Measurements from ENCODE around the gene CBLN3. TPM values are rescaled to one million over a fixed set of nuclear protein-coding genes. Genes with fewer than 3 reads are reported as not detected.

The CBLN3 gene
- total RNA-seq, 2 experiments from 2014 or later: 1.1 to 1.3 TPM

Other genes starting within 250 kb of the CBLN3 start
- 10 to 100 TPM; 56.3 to 60.1 TPM for gene IPO4, start 240.9 kb downstream of the CBLN3 start, total RNA-seq
- 10 to 100 TPM; 29.3 to 32.8 TPM for gene TM9SF1, start 234.2 kb downstream of the CBLN3 start, total RNA-seq
- gene TSSK4, start 224.0 kb downstream of the CBLN3 start, total RNA-seq: not detected
- 10 to 100 TPM; 83.2 to 93.4 TPM for gene CHMP4A, start 216.2 kb downstream of the CBLN3 start, total RNA-seq
- 10 to 100 TPM; 16.9 to 18.2 TPM for gene MDP1, start 213.6 kb downstream of the CBLN3 start, total RNA-seq
- gene NEDD8, start 197.3 kb downstream of the CBLN3 start, total RNA-seq: 100 to 1,000 TPM; 214 to 222 TPM
- gene GMPR2, start 196.7 kb downstream of the CBLN3 start, total RNA-seq: 10 to 100 TPM; 67.2 to 68.4 TPM
- 100 to 1,000 TPM; 128 to 131 TPM for gene TINF2, start 187.0 kb downstream of the CBLN3 start, total RNA-seq
- gene TGM1, start 166.5 kb downstream of the CBLN3 start, total RNA-seq: 1 to 10 TPM; 2.7 to 3.1 TPM
- gene RABGGTA, start 158.1 kb downstream of the CBLN3 start, total RNA-seq: 10 to 100 TPM; 47.7 to 51.8 TPM
- gene DHRS1, start 129.9 kb downstream of the CBLN3 start, total RNA-seq: 10 to 100 TPM; 28.6 to 33.9 TPM
- gene NOP9, start 129.8 kb downstream of the CBLN3 start, total RNA-seq: 10 to 100 TPM; 35.2 to 36.7 TPM
- gene CIDEB, start 121.7 kb downstream of the CBLN3 start, total RNA-seq: 10 to 100 TPM; 47.2 to 48.2 TPM
- gene LTB4R2, start 119.5 kb downstream of the CBLN3 start, total RNA-seq: 10 to 100 TPM; 17.8 to 18.7 TPM
- gene LTB4R, start 118.2 kb downstream of the CBLN3 start, total RNA-seq: 10 to 100 TPM; 26.9 to 28.0 TPM
- gene ADCY4, start 94.6 kb downstream of the CBLN3 start, total RNA-seq: 1 to 10 TPM; 3.4 to 4.7 TPM
- gene RIPK3, start 89.7 kb downstream of the CBLN3 start, total RNA-seq: 10 to 100 TPM; 26.9 to 28.6 TPM
- not detected for gene NFATC4, start 61.5 kb downstream of the CBLN3 start, total RNA-seq
- under 1 TPM; 0.21 to 0.52 TPM for gene NYNRIN, start 30.7 kb downstream of the CBLN3 start, total RNA-seq
- 10 to 100 TPM; 55.4 to 58.9 TPM for gene KHNYN, start 286 bp upstream of the CBLN3 start, total RNA-seq
- gene SDR39U1, start 13.1 kb upstream of the CBLN3 start, total RNA-seq: 10 to 100 TPM; 47.6 to 58.6 TPM
- gene CMA1, start 78.6 kb upstream of the CBLN3 start, total RNA-seq: under 1 TPM; 0.52 to 0.82 TPM
- under 1 TPM; 0.32 to 0.47 TPM for gene CTSG, start 146.6 kb upstream of the CBLN3 start, total RNA-seq
- gene GZMH, start 180.0 kb upstream of the CBLN3 start, total RNA-seq: 1 to 10 TPM; 9.0 to 9.9 TPM
- 100 to 1,000 TPM; 354 to 368 TPM for gene GZMB, start 204.5 kb upstream of the CBLN3 start, total RNA-seq